NCI-H2107 treated with DMSO at 0.1 percent for 48 hours (cell line): ENCODE measurements around the gene ACOT9.
"Not testable (repeated sequence)": the region's sequence is repeated elsewhere in the genome, so short reads cannot be mapped to it uniquely, and the experiment has no call there.

Experiments
- DNase-seq: peaks from one replicate; lab custom pipeline; 2025; ENCODE audit not compliant: unreplicated experiment; lab: John Stamatoyannopoulos, UW

Gene ACOT9

DNA sequence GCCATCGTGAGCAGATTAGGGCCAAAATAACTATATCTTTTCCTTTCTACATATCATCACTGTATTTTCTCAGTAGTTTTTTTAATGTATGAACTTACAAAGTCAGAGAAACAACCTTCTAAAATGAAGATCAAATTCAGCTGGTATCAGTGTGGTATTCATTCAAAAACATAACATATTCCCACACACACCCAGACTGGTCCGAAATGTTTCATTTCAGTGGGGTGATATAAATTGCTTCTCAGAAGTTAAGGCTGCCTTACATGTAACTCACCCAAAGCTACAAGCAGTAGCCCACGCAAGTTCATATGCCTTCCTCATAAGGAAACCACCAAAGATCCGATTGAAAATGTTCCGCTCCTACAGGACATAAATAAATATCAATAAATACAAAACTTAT lies 37.8 kb downstream of the ACOT9 start:
- no peak for DNase-seq

DNA sequence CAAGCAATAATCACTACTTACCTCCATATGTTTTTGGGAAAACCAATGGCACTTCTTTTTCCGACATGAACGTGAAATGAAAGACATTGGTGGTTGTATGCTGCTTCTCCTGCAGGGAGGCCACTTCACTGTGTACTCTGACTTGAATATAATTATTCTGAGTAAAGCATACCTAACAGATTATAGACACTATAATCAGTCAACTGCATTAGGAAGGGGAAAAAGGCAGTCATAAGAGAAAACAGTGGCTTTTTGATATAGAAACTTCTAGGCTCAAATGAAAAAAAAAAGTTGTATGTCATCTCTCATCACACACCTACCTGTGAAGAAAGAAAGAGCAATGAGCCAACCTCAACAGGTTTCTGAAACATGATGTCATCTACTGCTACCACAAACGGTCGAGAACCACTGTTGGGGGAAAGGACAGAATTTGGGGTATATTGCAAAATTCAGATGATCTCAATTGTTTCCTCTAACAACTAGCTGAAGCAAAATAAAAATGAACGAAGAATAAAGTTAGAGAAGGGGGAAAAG lies 38.3 kb downstream of the ACOT9 start:
- no peak for DNase-seq

DNA sequence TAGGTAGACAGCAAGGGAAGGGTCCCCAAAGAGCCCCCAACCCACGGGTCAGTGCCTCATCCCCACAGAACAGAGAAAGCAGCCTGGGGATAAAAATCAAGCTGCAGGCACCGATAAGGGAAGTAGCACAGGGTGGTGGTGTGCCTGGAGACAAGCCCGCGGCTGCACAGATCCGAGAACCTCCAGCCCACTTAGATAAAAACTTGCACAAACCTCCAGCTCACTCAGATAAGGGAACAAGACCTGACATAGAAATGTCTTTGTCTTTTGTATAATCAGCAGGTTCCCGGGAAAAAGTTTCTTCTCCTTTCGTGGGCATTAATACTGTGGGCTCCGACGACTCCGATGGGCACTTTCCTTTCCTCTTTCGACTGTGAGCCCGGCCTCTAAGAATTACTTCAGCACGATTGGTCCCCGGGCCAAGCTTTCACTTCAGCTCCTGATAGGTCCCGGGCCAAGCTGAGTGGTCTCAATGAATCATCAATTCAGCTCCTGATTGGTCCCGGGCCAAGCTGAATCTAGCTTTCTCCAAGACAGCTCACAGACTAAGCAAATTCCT lies 43.4 kb downstream of the ACOT9 start:
- no peak for DNase-seq

DNA sequence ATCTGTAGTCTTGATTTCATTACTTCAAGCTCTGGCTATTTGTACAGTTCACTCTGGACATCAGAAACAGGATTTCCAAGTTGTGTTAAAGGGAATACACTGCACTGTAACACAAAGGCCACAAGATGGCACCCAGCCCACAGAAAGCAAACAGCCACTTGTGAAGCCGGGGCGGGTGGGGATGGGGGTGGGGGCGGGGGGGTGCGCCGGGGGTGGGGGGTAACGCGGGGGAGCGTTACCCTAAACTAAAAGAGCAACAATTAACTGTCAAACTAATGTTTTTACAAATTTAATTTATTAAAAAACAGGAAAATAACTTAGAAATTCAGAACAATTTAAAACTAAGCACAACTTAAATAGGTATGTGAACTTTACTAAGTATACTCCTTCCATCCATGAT lies 48.5 kb downstream of the ACOT9 start:
- DNase-seq, result peak; percentile 2

DNA sequence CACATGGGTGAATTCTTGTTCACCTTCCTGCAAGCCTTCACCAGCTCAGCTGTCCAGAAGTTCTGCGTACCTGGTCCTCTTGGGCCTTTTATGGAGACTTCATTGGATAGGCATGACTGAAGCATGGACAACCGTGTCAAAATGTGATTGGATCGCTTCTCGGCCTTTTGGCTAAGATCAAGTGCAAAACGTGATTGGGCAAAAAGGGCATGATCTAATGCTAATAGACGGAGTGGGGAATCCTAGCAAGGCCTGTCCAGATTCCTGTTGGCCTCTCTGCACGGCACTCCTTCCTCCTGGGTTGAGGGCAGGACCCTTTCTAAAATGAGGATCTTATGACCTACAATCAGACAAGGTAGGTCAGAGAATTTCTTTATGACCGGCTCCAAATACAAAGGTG lies 50.9 kb downstream of the ACOT9 start:
- DNase-seq, result no peak

DNA sequence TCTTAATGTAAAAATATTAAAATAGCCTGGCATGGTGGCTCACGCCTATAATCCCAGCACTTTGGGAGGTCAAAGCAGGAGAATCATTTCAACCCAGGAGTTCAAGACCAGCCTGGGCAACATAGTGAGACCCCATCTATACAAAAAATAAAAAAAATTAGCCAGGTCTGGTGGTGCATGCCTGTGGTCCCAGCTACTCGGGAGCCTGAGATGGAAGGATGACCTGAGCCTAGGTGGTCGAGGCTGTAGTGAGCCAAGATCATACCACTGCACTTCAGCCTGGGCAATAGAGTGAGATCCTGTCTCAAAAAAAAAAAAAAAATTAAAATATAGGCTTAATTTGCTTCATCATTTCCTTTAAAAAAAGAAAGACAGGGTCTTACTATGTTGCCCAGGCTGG lies 66.6 kb downstream of the ACOT9 start:
- DNase-seq, result not testable (repeated sequence)

DNA sequence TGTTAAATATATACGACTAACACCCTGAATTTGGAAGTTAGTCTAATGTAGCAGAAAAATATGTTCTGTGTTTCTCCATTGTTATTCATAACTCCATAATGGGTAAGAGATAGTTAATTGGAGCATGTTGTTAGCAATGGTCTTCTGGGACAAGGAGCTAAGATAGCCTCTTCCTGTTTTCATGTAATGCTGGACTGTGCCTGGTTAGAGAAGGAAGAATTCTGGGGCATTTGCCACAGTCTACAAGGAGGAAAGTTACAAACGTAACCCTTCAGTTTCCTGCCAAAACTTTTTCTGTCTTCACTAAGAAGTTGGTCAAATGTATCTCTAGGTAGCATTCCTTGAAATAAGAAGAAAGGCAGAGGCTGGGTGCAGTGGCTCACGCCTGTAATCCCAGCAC lies 70.0 kb downstream of the ACOT9 start:
- no peak for DNase-seq

DNA sequence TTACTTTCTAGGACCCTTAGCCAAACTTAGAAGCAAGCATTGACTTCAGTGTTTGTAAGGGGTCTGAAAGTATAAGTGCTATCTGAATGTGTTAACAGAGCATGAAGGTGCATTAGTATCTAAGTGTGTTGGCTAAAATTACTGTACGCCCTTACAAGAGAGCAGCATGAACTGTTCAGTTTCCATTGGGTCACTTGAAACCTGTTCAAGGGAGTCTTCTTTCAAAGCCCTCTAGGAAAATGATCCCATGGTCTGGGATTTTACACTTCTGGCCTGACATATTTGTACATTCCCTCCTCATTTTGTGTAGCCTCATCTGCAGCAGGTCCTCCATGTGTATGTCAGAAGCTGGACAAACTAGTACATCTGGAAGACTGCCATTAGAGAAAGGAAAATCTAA lies 72.5 kb downstream of the ACOT9 start:
- DNase-seq, result no peak

DNA sequence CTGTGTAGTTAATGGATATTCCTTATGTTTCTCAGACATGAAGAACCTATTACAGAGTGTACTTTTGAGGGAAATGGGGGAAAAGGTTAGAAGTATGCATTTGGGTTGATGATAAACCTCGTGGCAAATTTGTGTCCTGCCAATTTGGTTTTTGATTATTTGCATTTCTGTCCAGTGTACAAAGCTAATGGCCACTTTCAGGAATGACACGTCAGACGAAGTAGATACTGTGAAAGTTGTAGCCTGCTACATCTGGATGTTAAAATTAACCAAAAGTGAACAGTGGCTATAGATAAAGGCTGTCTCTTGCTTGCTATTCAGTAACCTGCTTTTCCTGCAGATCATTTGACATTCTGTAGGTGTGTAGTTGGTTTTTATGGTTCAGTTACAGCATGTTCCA lies 74.7 kb downstream of the ACOT9 start:
- DNase-seq, result no peak

DNA sequence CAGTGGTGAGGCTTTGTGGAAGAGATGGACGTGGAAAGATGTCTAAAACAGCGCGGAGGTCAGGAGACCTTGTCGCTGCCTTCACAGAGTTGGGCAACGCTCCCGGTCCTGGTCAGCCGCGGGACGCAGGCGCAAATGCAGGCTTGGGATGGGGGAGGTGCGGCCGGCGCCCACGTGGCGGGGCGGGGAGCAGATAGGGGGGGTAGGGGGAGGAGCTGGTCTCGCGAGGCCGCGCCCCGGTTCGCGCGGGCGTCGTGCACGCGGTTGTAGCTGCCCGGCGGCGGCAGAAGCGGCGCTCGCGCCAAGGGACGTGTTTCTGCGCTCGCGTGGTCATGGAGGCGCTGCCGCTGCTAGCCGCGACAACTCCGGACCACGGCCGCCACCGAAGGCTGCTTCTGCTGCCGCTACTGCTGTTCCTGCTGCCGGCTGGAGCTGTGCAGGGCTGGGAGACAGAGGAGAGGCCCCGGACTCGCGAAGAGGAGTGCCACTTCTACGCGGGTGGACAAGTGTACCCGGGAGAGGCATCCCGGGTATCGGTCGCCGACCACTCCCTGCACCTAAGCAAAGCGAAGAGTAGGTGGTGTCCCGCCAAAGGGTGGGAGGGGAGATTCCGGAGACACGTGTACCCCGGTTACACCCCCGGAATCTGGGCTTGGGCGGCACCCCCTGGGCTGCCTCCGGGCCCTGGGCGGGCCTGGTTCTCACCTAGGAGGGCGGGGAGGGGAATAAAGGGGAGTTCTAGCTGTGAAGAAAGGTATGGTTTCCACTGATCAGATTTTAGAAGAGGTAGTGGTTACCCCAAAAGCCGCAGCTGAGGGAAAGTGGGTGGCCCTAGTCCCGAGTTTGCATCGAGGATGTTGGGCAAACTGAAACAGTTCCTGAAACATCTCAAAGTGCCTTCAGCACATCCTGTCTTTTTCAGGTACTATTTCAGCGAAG lies 75.6 kb downstream of the ACOT9 start, which contains the start of gene PRDX4:
TSS of gene PRDX4 (plus strand) at position 255 of the 939 bp plus-strand sequence. CDS start at position 333, 78 bp downstream.
- DNase-seq, result peak; percentile 71

DNA sequence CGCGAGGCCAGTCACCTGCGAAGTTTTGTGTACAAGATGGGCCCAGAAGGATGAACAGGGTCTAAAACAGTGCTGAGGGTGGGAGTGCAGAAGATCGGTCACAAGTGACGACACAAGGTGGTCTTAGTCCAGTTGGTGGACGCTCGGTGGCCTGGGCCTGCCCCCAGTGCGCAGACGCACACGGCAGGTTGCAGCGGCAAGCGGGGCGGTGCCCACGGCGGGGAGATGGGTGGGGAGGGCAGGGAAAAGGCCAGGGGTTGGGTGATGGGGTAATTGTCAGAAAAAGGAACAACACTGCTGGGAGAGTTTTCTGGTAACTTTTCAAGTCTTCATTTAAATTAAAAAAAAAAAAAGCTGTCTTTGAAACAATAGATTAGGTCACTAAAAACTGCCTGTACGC lies 76.8 kb downstream of the ACOT9 start:
- DNase-seq, result no peak

DNA sequence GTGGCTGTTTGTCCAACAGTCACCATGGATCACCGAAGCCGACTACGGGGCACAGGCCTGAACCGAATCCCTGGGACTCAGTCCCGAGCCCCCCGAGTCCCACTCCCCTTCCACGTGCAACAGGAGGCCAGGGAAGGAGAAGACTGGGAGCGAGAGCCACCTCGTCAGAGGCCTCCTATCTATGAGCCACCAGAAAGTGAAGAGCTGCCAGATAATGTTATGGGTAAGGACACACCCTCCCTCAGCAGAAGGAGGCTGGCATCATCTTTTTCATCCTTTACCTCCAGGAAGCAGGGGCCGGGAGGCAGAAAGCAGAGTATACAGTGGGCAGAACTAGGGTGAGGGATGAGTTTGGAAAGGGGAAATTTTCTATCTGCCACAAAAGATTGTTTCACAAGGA lies 78.6 kb downstream of the ACOT9 start:
- no peak for DNase-seq

DNA sequence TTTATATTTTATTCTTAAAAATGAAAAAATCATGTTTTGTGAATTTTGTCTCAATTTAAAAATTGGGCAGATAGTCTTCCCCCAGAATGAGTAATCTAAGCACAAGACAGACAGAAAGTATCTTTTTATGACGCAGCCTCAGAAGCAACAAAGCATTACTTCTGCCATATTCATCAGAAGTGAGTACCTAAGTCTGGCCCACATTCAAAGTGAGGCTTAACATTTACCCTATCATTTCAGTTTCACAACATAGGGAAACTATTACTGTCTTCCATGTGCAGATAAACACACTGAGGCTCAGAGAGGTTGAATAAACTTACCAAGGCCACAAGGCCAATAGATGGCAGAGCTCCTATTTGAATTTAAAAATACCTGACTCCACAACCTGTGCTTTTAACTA lies 80.2 kb downstream of the ACOT9 start:
- no peak for DNase-seq

DNA sequence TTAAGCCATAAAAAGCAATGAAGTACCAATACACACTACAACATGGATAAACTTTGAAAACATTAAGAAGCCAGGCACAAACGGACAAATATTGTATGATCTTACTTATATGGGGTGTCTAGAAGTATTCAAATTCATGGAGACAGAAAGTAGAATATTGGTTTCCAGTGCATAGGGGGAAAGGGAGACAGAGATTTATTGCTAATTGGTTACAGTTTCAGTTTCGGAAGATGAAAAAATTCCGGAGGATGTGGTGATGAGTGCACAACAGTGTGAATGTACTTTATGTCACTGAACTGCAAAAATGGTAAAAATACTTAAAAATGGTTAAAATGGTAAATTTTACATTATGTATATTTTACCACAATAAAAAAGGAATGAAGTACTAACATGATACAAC lies 80.9 kb downstream of the ACOT9 start:
- DNase-seq, result no peak

DNA sequence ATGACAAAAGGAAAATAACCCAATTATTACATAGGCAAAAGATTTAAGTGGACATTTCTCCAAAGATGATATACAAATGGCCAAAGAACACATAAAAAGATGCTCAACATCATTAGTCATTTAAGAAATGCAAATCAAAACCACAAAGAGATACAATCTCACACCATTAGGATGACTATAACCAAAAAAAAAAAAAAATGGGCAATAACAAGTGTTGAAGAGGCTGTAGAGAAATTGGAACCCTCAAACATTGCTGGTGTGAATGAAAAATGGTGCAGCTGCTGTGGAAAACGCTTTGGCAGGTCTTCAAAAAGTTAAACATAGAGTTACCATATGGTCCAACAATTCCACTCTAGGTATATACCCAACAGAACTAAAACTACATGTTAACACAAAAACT lies 81.4 kb downstream of the ACOT9 start:
- no peak for DNase-seq

DNA sequence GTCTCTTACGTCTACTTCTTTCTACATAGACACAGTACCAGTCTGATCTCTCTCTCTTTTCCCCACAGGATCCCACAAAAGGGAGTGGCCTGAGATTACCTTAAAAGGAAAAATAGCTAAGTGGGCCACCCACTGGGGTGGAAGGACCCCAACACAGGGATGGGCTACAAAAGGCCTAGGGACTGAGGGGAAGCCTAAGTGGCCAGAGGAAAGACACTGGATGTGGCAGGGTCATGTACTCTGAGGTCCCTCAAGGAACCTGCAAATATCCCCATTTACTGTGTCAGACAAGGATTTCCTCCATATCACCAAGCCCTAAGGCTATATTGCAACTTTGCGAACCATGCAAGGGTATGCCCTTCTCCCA lies 82.3 kb downstream of the ACOT9 start:
- DNase-seq, result no peak

DNA sequence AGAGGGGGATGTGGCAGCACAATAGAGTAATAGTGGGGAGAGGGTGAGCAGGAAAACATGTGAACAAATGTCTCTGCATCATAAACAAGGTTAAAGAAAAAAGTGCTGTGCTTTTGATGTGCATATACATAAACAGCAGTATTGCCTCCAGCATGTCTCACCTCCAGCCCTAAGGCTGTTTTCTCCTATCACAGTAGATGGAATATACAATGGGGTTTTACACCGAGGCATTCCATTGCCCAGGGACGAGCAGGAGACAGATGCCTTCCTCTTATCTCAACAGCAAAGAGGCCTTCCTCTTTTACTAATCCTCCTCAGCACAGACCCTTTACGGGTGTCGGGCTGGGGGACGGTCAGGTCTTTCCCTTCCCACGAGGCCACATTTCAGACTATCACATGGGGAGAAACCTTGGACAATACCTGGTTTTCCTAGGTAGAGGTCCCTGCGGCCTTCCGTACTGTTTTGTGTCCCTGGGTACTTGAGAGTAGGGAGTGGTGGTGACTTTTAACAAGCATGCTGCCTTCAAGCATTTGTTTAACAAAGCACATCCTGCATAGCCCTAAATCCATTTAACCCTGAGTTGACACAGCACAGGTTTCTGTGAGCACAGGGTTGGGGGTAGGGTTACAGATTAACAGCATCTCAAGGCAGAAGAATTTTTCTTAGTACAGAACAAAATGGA lies 82.9 kb downstream of the ACOT9 start:
- not testable (repeated sequence) for DNase-seq

DNA sequence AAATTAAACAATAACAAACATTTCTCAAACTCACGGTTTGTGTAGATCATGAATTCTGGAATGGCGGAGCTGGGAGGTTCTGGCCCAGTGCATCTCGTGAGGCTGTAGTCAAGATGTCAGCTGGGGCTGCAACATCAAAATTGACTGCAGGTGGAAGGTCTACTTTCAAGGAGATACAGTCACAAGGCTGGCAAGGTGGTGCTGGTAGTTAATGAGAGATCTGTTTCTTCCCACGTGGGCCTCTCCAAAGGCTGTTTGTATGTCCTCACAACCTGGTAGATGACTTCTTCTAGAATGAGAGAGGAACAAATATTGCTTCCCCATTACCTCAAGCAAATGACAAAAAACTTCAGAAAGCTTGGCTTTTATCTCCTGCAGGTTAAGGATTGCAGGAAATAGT lies 83.7 kb downstream of the ACOT9 start:
- DNase-seq, result no peak

DNA sequence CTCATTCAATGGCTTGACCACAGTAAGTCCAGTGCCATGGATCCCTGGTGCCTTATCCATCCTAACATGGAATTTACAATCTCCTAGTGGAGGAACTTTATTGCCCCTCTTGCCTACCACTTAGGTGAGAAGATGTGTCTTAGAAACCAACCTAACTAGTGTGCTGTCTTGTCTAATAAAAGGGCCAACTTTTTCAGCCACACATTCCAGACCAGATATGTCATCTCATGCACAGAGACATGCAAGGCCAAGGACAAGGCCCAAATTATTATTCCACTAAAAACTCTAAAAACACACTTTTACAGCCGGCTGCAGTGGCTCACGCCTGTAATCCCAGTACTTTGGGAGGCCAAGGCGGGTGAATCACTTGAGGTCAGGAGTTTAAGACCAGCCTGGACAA lies 86.4 kb downstream of the ACOT9 start:
- DNase-seq, result no peak

DNA sequence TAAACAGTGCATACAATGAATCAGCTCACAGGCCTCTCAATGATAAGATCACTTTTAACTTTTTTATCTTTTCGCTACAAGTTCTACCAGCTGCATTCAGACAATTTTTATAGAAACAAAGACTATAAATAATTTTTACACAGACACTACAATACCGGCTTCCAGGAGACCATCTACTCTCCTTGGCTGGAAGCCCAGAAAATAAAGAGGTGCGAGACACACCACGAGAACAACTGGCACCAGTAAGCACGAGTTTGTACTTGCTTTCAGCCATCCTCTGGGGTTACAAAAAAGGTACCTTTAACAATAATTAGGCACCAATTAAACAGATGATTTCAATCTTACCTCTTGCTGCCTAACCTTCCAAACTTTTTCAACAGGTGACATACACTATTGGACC lies 87.0 kb downstream of the ACOT9 start:
- DNase-seq, result peak; percentile 1
